ENCODE results near the gene CNIH3.

CNIH3 gene

GRCh38 chr1:224583774-224584173 lies 32.3 kb upstream of the CNIH3 start:
- no peak overlapping the region for H3K4me3 ChIP-seq (ENCODE audit: low read depth, low read length)
- no peak for DNase-seq (ENCODE audit: low read depth, low spot score)
- TF ChIP-seq CTCF (IDR thresholded peaks at IDR 0.05; ENCODE audit: insufficient read depth, low read length, missing control alignments): no peak
- CTCF ChIA-PET: interaction anchor here (0.7 to 1.6 kb wide), 2 partner anchors 8 to 10 kb away, joined by 3 to 6 read pairs; no protein-coding TSS in a partner anchor
- POLR2A ChIA-PET: interaction anchor here (0.5 kb wide), 1 partner anchor 88 kb away, joined by 3 read pairs; no protein-coding TSS in a partner anchor

- no peak for DNase-seq (ENCODE audit: low read depth, low spot score)
- CTCF ChIA-PET: no interaction called here
- no peak overlapping the region for H3K4me3 ChIP-seq (ENCODE audit: low read depth, low read length)
- TF ChIP-seq CTCF (IDR thresholded peaks at IDR 0.05; ENCODE audit: insufficient read depth, low read length, missing control alignments): no peak
- POLR2A ChIA-PET: no interaction called here
Observed at GRCh38 chr1:224585051-224585450, 31.1 kb upstream of the CNIH3 start.

GRCh38 chr1:224587051-224587450 lies 29.1 kb upstream of the CNIH3 start:
- POLR2A ChIA-PET: no interaction called here
- CTCF ChIA-PET: no interaction called here
- no peak for TF ChIP-seq CTCF (IDR thresholded peaks at IDR 0.05; ENCODE audit: insufficient read depth, low read length, missing control alignments)

DNA sequence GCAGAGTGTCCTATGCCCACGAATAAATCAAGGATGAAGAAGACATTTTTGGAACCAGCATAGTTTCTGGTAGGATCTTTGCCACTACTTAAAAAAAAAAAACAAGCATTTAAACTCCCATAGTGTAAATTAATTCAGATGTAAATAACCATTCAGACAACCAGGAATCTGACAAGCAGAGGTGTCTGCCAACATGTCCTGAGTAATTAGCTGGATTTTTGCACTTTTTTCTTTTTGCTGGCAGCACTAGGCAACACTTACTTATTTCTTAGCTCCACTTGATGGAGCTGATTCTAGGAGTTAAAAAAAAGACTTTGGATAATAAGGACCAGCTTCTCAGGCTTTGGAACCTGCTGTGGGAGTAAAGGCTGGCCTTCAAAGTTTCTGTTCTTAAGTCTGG lies 27.6 kb upstream of the CNIH3 start:
- ChIA-PET CTCF (interaction anchor here (1.0 to 1.9 kb wide), 4 partner anchors 9 to 77 kb away, joined by 3 to 8 read pairs (median 3); no protein-coding TSS in a partner anchor), POLR2A (no interaction called here)
- DNase-seq (ENCODE audit: low read depth, low spot score): no peak
- no peak overlapping the region for H3K4me3 ChIP-seq (ENCODE audit: low read depth, low read length)
- TF ChIP-seq CTCF (IDR thresholded peaks at IDR 0.05; ENCODE audit: insufficient read depth, low read length, missing control alignments): no peak

More at GRCh38 chr1:224587051-224587450, 29.1 kb upstream of the CNIH3 start:
- DNase-seq (ENCODE audit: low read depth, low spot score): no peak
- no peak overlapping the region for H3K4me3 ChIP-seq (ENCODE audit: low read depth, low read length)

DNA sequence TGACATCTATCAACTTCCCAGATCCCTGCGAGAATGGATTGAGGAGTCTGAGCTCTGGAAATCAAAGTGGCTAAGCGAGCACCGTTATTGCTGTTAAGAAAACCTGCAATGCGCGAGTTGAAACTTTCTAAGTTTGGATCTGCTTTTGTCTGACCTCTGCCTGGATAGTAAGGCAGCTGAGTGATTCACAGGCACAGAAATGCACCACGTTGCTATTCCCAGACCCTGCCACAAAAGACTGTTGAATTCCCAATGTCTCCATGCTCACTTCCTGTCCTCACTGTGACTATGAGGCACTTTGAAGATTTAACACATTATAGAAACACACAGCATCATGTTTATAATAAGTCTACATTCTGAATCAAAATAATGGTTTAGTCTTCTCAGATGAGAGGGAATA lies 27.1 kb upstream of the CNIH3 start:
- CTCF ChIA-PET: interaction anchor here (1.0 to 1.9 kb wide), 5 partner anchors 10 to 77 kb away, joined by 3 to 8 read pairs (median 3); no protein-coding TSS in a partner anchor

DNA sequence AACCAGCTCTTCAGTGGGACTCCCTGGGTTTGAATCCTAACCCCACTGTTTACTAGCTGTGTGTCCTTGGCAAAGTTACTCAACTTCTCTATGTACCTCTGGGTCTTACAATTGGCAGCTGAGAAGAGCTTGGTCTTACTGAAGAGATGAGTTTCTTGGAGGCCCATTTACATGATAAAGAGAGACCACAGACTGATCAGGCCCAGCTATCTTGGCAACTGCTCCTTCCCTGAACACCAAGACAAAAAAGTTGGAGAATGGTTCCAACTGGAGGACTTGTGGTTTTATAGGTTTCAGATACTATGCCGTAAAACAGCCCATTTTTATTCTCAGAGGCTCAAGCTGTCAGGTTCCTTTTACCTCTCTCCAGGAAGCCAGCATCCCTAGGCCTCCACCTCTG lies 24.8 kb upstream of the CNIH3 start:
- no peak for DNase-seq (ENCODE audit: low read depth, low spot score)
- CTCF ChIA-PET: interaction anchor here (0.7 to 2.8 kb wide), 7 partner anchors 13 to 262 kb away, joined by 3 to 21 read pairs (median 3); no protein-coding TSS in a partner anchor
- POLR2A ChIA-PET: no interaction called here
- H3K4me3 ChIP-seq (ENCODE audit: low read depth, low read length): no peak overlapping the region
- TF ChIP-seq CTCF (IDR thresholded peaks at IDR 0.05; ENCODE audit: insufficient read depth, low read length, missing control alignments): no peak

More for the DNA sequence above, 27.1 kb upstream of the CNIH3 start:
- DNase-seq (ENCODE audit: low read depth, low spot score): no peak
- TF ChIP-seq CTCF (IDR thresholded peaks at IDR 0.05; ENCODE audit: insufficient read depth, low read length, missing control alignments): no peak
- POLR2A ChIA-PET: no interaction called here
- no peak overlapping the region for H3K4me3 ChIP-seq (ENCODE audit: low read depth, low read length)
